ENCODE results near the gene FBXL16.

FBXL16 gene

GRCh38 chr16:689175-689897, 16.3 kb downstream of the FBXL16 start:
- DNase-seq (ENCODE audit: low spot score): no peak

- no peak for DNase-seq (ENCODE audit: low spot score)
These were observed 18.1 kb downstream of the FBXL16 start for GRCh38 chr16:687499-687898.

DNA sequence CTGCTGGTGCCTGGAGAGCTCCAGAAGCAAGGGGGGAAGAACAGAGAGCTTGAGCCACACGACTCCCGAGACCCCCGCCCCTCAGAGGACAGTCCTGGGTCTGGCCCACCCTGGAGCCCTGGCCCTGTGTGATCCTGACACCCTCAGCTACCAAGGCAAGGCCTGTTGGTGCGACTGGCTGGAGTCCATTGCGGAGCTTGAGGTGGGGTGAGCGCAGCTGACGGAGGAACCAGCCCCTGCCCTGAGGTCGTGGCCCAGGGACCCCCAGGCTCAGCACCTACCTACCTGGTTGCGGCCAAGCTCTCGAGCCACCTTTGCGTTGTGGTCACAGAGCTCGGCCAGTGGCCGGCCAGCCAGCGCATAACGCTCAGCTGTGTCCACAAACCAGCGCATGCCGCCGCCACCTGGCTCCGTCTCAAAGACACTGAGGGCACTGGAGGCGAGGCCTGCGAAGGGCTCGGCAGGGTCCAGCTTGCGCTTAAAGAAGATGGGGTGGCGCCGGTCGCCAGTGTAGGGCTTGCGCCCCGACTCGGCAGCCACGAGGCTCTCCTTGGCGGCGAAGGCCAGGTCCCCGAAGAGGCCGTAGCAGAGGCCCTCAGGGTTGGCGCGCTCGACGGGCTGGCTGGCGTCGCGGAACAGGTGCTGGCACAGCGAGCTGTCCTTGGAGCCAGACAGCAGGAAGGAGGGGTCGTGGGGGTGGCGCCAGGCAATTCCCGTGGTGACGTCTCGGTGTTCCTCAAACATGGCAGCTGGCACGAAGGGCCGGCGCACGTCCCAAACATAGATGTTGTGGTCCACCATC, 18.9 kb downstream of the FBXL16 start:
- no peak for DNase-seq (ENCODE audit: low spot score)

- DNase-seq (ENCODE audit: low spot score): no peak
These were observed 19.6 kb downstream of the FBXL16 start for GRCh38 chr16:685967-686366.

GRCh38 chr16:684961-685696, 20.5 kb downstream of the FBXL16 start:
- no peak for DNase-seq (ENCODE audit: low spot score)

DNA sequence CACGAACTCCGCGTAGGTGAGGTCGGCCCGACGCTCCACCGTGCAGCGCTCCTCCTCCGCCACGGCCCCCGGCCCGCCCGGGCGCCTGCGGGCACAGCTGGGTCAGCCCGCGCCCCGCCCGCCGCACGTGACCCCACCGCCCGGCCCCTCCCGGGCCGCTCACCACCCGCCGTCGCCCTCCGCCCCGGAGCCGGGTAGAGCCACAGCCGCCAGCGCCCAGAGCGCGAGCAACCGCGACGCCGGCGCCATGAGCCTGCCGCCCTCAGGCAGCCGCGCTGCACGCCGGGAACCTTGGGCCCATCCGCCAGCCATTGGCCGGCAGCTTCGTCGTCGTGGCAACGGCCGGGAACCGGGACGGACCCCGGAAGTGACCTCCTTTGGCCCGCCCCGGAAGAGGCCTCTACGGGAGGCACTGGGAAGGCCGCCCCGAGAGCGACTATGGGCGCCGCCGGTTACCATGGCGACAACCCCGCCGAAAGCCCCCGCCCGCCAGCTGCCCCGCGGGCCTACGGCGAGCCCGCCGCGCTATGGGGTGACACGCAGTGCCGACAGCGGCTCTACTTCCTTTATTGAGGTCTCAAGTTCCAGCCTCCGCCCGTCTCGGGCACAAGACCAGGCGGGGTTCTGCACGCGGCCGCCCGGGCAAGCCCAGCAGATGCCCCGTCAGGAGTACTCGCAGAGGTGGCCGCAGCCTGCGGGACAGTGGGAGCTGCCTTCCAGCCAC, 21.4 kb downstream of the FBXL16 start, which contains the start of gene JMJD8:
JMJD8 (minus strand) TSS at position 264 of the 724 bp plus-strand sequence; CDS start at position 249, 15 bp downstream.
- DNase-seq (ENCODE audit: low spot score): peak; percentile 98

GRCh38 chr16:683396-684070, 22.1 kb downstream of the FBXL16 start:
- DNase-seq (ENCODE audit: low spot score): no peak

GRCh38 chr16:682493-683395, 22.9 kb downstream of the FBXL16 start:
- no peak for DNase-seq (ENCODE audit: low spot score)

- no peak for DNase-seq (ENCODE audit: low spot score)
These were observed 23.7 kb downstream of the FBXL16 start for GRCh38 chr16:681746-682427.

DNA sequence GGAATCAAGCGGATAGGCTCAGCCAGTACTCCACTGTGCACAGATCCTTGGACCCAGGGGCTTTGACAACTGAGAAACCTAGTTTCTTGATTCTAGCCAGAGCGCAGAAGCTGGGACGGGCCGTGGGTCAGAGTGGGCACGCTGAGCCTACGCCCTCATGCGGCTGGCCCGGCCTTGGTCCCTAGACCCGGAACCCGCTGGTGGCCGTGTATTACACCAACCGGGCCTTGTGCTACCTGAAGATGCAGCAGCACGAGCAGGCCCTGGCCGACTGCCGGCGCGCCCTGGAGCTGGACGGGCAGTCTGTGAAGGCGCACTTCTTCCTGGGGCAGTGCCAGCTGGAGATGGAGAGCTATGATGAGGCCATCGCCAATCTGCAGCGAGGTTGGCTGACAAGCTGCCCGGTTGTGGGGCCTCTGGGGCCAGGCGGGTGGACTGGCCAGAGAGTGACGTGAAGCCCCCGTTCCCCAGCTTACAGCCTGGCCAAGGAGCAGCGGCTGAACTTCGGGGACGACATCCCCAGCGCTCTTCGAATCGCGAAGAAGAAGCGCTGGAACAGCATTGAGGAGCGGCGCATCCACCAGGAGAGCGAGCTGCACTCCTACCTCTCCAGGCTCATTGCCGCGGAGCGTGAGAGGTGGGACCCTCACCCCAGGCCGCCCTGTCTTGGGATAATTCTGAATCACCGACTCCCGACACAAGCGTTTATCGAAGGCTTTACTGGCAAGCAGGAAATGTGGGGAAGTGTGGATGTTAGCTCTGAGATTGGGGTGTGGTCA, 24.4 kb downstream of the FBXL16 start:
- no peak for DNase-seq (ENCODE audit: low spot score)

DNA sequence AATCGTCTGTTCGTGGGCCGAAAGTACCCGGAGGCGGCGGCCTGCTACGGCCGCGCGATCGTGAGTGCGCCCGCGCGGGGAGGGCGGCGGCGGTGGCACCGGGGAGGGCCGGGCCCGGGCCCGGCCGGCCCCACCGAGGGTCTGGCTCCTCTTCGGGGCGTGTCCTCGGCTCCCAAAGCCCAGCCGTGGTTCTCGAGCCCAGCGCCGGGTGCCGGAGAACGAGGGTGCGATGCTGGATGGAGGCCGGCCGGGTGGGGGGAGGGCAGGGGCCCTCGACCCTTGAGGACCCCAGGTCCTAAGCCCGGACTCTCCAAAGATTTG, 25.0 kb downstream of the FBXL16 start:
- no peak for DNase-seq (ENCODE audit: low spot score)

GRCh38 chr16:679814-680624, 25.6 kb downstream of the FBXL16 start, which contains the start of gene STUB1:
STUB1 (plus strand) TSS chr16:680410; CDS start chr16:680526, 116 bp downstream.
- peak; percentile 96 for DNase-seq (ENCODE audit: low spot score)

DNA sequence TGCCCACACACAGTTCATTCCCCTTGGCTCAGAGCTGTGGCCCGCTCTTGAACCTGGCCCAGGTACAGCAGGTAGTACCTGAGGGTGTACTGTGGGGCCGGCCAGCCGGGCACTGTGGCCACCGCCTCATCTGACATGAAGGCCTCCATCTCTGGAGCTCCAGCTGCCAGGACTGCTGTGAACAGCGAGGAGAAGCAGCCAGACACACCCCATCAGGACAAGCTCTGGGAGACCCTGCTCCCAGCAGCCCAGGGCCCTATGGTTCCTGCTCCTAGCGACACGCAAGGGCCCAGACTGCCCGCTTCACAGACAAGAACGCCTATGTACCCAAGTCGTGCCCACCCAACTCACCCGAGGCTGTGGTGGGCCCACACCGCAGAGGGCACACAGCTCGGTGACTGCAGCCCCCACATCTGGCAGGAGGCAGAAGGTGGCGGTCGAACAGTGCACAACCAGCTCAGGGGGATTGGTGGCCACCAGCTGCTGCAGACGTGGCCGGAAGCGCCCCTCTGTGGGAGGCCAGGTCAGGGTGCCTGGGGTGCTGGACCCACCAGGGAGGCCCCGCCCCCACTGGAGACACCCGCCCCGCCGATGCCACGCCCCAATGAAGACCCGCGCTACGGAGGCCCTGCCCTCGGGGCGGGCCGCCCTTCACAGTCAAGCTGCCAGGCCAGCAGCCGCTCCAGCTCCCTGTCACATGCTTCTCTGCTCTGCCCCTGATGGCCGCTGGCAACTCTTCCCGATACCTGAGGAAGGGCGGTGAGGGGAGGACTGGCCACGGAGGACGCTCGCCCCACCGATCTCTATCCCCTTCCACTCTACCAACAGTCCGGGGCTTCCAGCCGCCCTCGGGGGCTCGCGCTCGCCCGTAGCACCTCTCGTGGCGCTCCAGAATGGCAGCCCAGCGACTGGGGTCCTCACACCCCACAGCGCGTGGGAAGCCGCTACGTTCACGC, 26.5 kb downstream of the FBXL16 start:
- no peak for DNase-seq (ENCODE audit: low spot score)

- DNase-seq (ENCODE audit: low spot score): no peak
These were observed 27.3 kb downstream of the FBXL16 start for GRCh38 chr16:678209-678857.

- DNase-seq (ENCODE audit: low spot score): no peak
These were observed 28.0 kb downstream of the FBXL16 start for GRCh38 chr16:677316-678190.
